GM23248 (cell line): Measurements from ENCODE around the gene AFDN.

Experiments used
- EZH2 ChIP-seq: fragments of 200-600 bp; sonication (generic); IDR thresholded peaks from 2 replicates; pipeline ENCODE4 v1.6.1; 2018; ENCODE audit warnings: antibody characterized with exemption, mild to moderate bottlenecking; ENCODE audit not compliant: insufficient read depth, poor library complexity, severe bottlenecking
- EZH2phosphoT487 ChIP-seq: fragments of 200-600 bp; sonication (generic); IDR thresholded peaks from 2 replicates; pipeline ENCODE4 v1.6.1; 2018; ENCODE audit warnings: antibody characterized with exemption, moderate library complexity, mild to moderate bottlenecking, low read depth; ENCODE audit not compliant: insufficient read depth

DNA sequence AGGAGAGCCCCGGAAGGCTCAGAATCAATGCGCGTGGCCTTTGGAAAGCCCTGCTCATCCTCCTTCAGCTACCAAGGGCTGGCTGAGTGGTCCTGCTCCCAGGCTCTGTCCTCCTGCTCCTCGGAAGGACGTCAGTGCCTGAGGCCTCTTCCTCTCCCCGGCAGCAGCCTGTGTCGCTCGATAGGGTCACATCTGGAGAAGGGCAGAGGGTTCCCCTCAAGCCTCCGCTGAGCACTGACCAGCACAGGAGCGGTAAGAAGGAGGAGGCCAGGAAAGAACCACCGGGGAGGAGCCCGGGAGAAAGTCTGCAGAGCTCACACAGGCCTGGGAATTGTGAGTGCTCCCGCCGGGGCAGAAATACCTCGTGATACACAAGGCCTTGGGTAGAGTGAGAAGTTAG is 192.0 kb downstream of the AFDN start:
- TF ChIP-seq EZH2phosphoT487 (no peak), EZH2 (no peak)
